Measurements from ENCODE around the gene RIMBP2.

Gene RIMBP2

GRCh38 chr12:130441771-130442760, 274.0 kb downstream of the RIMBP2 start:
- DNase-seq (ENCODE audit: low read depth): no peak

- DNase-seq (ENCODE audit: low read depth): no peak
Observed at GRCh38 chr12:130440411-130441080, 275.6 kb downstream of the RIMBP2 start.

GRCh38 chr12:130439250-130439649, 276.8 kb downstream of the RIMBP2 start:
- DNase-seq (ENCODE audit: low read depth): no peak

GRCh38 chr12:130438711-130439110, 277.4 kb downstream of the RIMBP2 start:
- no peak for DNase-seq (ENCODE audit: low read depth)

- DNase-seq (ENCODE audit: low read depth): no peak
Observed at GRCh38 chr12:130438243-130438620, 277.9 kb downstream of the RIMBP2 start.

GRCh38 chr12:130437555-130438242, 278.4 kb downstream of the RIMBP2 start:
- DNase-seq (ENCODE audit: low read depth): no peak

- DNase-seq (ENCODE audit: low read depth): no peak
Observed at GRCh38 chr12:130436741-130437501, 279.2 kb downstream of the RIMBP2 start.

GRCh38 chr12:130435826-130436225, 280.3 kb downstream of the RIMBP2 start:
- DNase-seq (ENCODE audit: low read depth): no peak

- DNase-seq (ENCODE audit: low read depth): no peak
Observed at GRCh38 chr12:130435331-130435730, 280.8 kb downstream of the RIMBP2 start.

- no peak for DNase-seq (ENCODE audit: low read depth)
Observed at GRCh38 chr12:130434560-130434959, 281.5 kb downstream of the RIMBP2 start.

- no peak for DNase-seq (ENCODE audit: low read depth)
Observed at GRCh38 chr12:130433834-130434233, 282.3 kb downstream of the RIMBP2 start.

- DNase-seq (ENCODE audit: low read depth): no peak
Observed at GRCh38 chr12:130433411-130433810, 282.7 kb downstream of the RIMBP2 start.

- no peak for DNase-seq (ENCODE audit: low read depth)
Observed at GRCh38 chr12:130431176-130431575, 284.9 kb downstream of the RIMBP2 start.

- no peak for DNase-seq (ENCODE audit: low read depth)
Observed at GRCh38 chr12:130429656-130430505, 286.2 kb downstream of the RIMBP2 start.

GRCh38 chr12:130428116-130428515, 288.0 kb downstream of the RIMBP2 start:
- no peak for DNase-seq (ENCODE audit: low read depth)

GRCh38 chr12:130427381-130427887, 288.7 kb downstream of the RIMBP2 start:
- DNase-seq (ENCODE audit: low read depth): no peak

- no peak for DNase-seq (ENCODE audit: low read depth)
Observed at GRCh38 chr12:130425698-130426245, 290.3 kb downstream of the RIMBP2 start.

- DNase-seq (ENCODE audit: low read depth): no peak
Observed at GRCh38 chr12:130424858-130425697, 291.0 kb downstream of the RIMBP2 start.
